DND-41 (cell line): ENCODE results near the gene CLDN11.

Experiments used
- CTCF ChIP-seq: IDR thresholded peaks from 2 replicates; pipeline ENCODE4 v1.5.1; 2012; ENCODE audit warnings: borderline replicate concordance, low read length, moderate library complexity, mild to moderate bottlenecking; ENCODE audit not compliant: poor library complexity, severe bottlenecking; ENCODE audit errors: extremely low read depth
- EZH2 ChIP-seq: IDR thresholded peaks from 3 replicates; pipeline ENCODE4 v1.6.1; 2012; ENCODE audit warnings: borderline replicate concordance, low read depth, mild to moderate bottlenecking, moderate library complexity, low read length, inconsistent platforms; ENCODE audit not compliant: severe bottlenecking

- TF ChIP-seq CTCF: no peak
- no peak for TF ChIP-seq EZH2
These were observed 7.7 kb downstream of the CLDN11 start for GRCh38 chr3:170426240-170426797.
